GM12864 (cell line): ENCODE data around the gene ITGA7.
A peak's percentile ranks its signal among the peaks of the same experiment; 100 is the strongest.

ENCODE experiments used
- DNase-seq: peaks from one replicate; pipeline ENCODE4 v3.0.0-alpha.2; 2011; ENCODE audit warnings: low read depth
- H3K4me3 ChIP-seq: 2 replicates; pipeline ENCODE4 v1.5.1; 2011; ENCODE audit warnings: mild to moderate bottlenecking, low read depth, low read length, control low read depth
- TF ChIP-seq, protein P1 (sequence below): IDR thresholded peaks from 2 replicates; pipeline ENCODE4 v1.5.1; 2011; ENCODE audit warnings: low read depth, mild to moderate bottlenecking, moderate library complexity, low read length, control low read depth, inconsistent platforms; ENCODE audit errors: missing control alignments

ITGA7 gene

DNA sequence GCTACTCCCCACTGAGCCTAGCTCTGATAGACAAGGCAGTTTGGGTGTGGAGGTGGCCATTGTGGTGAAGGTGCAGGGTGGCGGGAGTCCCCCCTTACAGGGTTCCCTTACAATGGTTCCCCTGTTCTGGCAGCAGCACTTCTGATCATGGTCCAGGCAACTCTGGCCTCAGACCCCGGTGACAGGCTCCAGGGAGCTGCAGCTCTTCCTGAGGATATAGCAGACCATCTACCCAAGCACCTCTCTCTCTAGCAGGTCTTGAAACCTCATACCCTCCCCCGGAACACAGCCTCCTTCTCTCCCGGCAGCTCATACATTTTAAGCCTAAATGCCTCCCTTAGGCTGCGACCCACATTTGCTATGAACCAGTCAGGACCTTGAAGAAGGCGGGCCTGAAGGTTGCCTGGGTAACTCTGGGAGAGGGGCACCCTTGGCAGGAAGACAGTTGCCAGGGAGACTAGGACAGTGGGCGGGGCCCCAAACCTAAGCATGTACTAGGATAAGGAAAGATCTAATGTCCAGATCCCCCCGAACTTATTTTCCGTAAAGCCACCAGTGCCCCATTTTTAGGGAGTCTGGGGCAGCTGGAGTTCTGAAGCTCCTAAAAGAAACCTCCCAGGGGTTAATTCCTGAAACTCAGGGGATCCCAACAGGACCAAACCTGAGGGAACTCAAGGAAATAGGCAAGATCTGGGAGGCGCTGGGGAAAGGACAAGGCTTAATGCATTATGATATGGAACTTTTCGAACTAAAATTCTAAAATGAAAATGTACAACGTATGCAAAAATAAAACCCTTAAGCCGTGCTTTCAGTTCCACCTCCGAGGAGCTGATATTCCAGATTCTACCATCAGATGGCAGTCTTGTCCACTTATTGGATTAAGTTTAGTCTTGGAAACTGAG lies 30.7 kb upstream of the ITGA7 start:
- TF ChIP-seq, protein P1, sequence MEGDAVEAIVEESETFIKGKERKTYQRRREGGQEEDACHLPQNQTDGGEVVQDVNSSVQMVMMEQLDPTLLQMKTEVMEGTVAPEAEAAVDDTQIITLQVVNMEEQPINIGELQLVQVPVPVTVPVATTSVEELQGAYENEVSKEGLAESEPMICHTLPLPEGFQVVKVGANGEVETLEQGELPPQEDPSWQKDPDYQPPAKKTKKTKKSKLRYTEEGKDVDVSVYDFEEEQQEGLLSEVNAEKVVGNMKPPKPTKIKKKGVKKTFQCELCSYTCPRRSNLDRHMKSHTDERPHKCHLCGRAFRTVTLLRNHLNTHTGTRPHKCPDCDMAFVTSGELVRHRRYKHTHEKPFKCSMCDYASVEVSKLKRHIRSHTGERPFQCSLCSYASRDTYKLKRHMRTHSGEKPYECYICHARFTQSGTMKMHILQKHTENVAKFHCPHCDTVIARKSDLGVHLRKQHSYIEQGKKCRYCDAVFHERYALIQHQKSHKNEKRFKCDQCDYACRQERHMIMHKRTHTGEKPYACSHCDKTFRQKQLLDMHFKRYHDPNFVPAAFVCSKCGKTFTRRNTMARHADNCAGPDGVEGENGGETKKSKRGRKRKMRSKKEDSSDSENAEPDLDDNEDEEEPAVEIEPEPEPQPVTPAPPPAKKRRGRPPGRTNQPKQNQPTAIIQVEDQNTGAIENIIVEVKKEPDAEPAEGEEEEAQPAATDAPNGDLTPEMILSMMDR = peak; percentile 70

DNA sequence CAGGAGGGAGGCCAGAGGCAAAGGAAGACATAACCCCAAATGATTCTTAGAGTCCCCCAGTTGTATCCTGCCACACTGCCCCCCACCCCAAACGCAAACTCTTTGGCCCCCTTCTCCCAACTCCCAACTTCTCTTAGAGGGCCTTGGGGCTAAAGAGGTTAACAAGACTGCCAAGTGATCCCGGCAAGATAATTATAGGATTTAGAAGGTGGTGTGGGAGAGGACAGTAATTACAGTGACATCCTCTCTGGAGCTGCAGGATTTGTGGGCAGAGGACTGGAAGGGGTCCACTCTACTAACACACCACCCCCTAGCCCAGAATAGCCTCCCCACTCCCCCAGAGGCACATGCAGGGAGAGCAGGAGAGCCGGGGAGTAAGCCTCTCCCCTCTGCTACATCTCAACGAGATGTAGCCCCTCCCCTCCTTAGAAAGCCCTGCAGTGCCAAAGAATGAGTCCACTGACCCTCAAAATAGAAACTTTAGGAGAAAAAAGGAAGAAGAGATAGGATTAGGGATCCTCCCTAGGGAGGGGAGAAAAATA lies 29.9 kb upstream of the ITGA7 start:
- peak overlapping the region; percentile 64 for H3K4me3 ChIP-seq
- TF ChIP-seq, protein P1 = no peak
- DNase-seq = no peak

More for the DNA sequence above, 30.7 kb upstream of the ITGA7 start:
- peak; percentile 73 for DNase-seq
- H3K4me3 ChIP-seq = peak overlapping the region; percentile 64

DNA sequence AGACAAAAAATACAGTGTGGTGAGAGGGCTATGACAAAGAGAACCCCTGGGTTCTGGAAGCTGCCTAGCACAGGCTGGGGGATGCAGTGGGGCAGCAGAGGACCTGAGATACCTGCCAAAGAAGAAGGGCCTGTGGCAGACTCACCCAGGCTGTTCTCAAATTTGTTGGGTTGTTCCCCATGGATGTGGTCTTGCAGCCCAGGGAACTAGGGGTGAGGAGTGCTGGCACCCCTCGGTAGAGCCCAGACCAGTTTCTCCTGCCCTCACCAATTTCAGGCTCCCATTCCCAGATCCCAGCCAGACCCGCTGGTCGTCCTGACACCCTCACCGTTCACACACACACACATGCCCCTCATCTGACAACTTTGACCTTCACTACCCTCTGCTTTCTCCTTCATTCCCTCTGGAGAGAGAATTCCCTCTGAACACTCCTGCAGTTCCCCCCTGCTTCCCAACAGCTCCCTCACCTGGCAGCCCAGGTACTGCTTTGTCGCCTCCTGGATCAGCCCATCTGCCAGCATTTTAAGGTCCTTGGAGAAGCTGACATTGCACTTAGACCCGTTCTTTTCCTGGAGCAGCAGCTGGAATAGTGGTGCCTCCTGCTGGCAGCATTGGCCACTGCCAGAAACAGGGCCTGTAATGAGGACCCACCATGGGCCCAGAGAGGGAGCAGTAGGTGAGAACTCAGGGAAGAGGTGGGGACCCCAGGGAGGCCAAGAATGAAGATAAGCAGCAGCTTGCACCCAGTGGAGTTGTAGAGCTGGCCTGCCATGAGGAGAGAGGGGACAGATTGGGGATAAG lies 29.3 kb upstream of the ITGA7 start:
- TF ChIP-seq, protein P1 = peak; percentile 91
- no peak overlapping the region for H3K4me3 ChIP-seq
- no peak for DNase-seq

DNA sequence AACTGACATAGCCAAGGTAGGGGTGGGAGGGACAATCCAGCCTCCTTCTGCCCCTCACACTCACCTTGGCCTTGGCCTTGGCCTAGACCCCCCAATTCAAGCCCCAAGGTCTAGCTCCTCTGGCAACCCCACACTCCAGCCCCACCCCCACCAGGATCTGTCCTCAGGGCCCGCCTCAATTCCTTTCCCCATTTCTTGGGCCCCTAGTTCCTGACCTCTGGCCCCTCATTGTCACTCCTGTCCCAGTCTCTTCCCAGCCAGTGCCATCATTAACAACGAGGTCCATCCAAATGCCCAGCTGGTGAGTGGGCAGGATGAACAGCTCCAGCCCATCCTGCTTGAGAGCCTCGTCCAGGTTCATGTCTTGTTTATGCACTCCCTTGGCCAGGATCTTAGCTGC lies 28.4 kb upstream of the ITGA7 start:
- no peak for DNase-seq
- H3K4me3 ChIP-seq = no peak overlapping the region
- TF ChIP-seq, protein P1 = no peak

DNA sequence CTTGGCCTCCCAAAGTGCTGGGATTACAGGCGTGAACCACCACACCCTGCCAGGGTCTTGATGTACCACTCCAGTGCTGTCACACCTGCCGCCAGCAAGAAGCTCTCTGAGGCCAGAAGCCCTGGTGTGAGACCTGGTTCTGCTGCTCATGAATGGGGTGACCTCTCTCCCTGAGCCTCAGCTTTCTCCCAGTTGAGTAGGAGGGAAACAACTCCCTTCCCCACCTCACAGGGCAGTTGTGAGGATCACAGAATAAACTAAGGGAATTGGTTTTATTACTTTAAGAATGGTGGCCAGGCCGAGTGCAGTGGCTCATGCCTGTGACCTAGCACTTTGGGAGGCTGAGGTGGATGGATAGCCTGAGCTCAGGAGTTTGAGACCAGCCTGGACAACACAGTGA lies 26.9 kb upstream of the ITGA7 start:
- H3K4me3 ChIP-seq = no peak overlapping the region
- DNase-seq = no peak
- TF ChIP-seq, protein P1 = no peak

DNA sequence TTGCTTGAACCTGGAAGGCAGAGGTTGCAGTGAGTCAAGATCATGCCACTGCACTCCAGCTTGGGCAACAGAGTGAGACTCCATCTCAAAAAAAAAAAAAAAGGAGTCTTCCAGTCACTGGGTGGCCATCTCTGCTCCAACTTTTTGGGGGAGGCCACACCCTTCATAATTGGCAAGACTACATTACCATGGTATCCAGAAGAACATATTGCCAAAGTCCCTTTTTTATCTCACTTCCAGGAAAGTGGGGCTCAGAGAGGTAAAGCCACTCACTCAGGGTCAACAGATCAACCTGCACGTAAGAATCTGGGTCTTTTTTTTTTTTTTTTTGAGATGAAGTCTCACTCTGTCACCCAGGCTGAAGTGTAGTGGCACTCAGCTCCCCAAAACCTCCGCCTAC lies 26.2 kb upstream of the ITGA7 start:
- DNase-seq = no peak
- TF ChIP-seq, protein P1 = no peak
- H3K4me3 ChIP-seq = no peak overlapping the region
